ENCODE measurements around the gene SMARCA4.
"Not testable (repeated sequence)": the region's sequence is repeated elsewhere in the genome, so short reads cannot be mapped to it uniquely, and the experiment has no call there.

- TF ChIP-seq, protein P1, sequence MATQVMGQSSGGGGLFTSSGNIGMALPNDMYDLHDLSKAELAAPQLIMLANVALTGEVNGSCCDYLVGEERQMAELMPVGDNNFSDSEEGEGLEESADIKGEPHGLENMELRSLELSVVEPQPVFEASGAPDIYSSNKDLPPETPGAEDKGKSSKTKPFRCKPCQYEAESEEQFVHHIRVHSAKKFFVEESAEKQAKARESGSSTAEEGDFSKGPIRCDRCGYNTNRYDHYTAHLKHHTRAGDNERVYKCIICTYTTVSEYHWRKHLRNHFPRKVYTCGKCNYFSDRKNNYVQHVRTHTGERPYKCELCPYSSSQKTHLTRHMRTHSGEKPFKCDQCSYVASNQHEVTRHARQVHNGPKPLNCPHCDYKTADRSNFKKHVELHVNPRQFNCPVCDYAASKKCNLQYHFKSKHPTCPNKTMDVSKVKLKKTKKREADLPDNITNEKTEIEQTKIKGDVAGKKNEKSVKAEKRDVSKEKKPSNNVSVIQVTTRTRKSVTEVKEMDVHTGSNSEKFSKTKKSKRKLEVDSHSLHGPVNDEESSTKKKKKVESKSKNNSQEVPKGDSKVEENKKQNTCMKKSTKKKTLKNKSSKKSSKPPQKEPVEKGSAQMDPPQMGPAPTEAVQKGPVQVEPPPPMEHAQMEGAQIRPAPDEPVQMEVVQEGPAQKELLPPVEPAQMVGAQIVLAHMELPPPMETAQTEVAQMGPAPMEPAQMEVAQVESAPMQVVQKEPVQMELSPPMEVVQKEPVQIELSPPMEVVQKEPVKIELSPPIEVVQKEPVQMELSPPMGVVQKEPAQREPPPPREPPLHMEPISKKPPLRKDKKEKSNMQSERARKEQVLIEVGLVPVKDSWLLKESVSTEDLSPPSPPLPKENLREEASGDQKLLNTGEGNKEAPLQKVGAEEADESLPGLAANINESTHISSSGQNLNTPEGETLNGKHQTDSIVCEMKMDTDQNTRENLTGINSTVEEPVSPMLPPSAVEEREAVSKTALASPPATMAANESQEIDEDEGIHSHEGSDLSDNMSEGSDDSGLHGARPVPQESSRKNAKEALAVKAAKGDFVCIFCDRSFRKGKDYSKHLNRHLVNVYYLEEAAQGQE (IDR thresholded peaks at IDR 0.05; ENCODE audit: insufficient read depth in 1 of 2, low read depth in 2 of 2, low read length in 1 of 2) = not testable (repeated sequence)
- TF ChIP-seq CTCF (IDR thresholded peaks at IDR 0.05); TCF7L2 (IDR thresholded peaks at IDR 0.05; ENCODE audit: low read depth, low read length); POLR2AphosphoS5 (IDR thresholded peaks at IDR 0.05; ENCODE audit: low read depth, low read length); SIN3A (IDR thresholded peaks at IDR 0.05; ENCODE audit: borderline replicate concordance, insufficient read depth, low read depth, low read length): not testable (repeated sequence)
Observed at GRCh38 chr19:11076792-11077191, 116.0 kb downstream of the SMARCA4 start.

All from Panc1 (cell line).